ENCODE data around the gene SMARCAD1. TPM values are rescaled to one million over a fixed set of nuclear protein-coding genes. Genes with fewer than 3 reads are reported as not detected.

The SMARCAD1 gene
- total RNA-seq, 2 donors from 2014 or later = 16.2 to 16.7 TPM

- H3K9me3 ChIP-seq = no peaks in the 10 kb centered on the region
These were observed 63.6 kb downstream of the SMARCAD1 start for GRCh38 chr4:94271248-94271647.

GRCh38 chr4:94274912-94275311 is 67.2 kb downstream of the SMARCAD1 start:
- no peak overlapping the region for H3K4me3 ChIP-seq
- H3K27ac ChIP-seq = no peak overlapping the region
- H3K4me1 ChIP-seq (ENCODE audit: control insufficient read depth in 1 of 2, low read depth in 2 of 2) = peaks cover 0 to 4% of the 10 kb centered on the region in 2 donors
- DNase-seq (ENCODE audit: low spot score) (no peak), ATAC-seq (ENCODE audit: insufficient number of reproducible peaks, low FRiP score, low read depth) (no peak)
- H3K36me3 ChIP-seq = peaks cover 12% of the 10 kb centered on the region
- no peaks in the 10 kb centered on the region for H3K9me3 ChIP-seq
- no peaks in the 10 kb centered on the region for H3K27me3 ChIP-seq (replicated peaks; ENCODE audit: insufficient read depth)
- TF ChIP-seq, protein P1, sequence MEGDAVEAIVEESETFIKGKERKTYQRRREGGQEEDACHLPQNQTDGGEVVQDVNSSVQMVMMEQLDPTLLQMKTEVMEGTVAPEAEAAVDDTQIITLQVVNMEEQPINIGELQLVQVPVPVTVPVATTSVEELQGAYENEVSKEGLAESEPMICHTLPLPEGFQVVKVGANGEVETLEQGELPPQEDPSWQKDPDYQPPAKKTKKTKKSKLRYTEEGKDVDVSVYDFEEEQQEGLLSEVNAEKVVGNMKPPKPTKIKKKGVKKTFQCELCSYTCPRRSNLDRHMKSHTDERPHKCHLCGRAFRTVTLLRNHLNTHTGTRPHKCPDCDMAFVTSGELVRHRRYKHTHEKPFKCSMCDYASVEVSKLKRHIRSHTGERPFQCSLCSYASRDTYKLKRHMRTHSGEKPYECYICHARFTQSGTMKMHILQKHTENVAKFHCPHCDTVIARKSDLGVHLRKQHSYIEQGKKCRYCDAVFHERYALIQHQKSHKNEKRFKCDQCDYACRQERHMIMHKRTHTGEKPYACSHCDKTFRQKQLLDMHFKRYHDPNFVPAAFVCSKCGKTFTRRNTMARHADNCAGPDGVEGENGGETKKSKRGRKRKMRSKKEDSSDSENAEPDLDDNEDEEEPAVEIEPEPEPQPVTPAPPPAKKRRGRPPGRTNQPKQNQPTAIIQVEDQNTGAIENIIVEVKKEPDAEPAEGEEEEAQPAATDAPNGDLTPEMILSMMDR (IDR thresholded peaks at IDR 0.05) = no peak

More at GRCh38 chr4:94271248-94271647, 63.6 kb downstream of the SMARCAD1 start:
- Histone ChIP-seq H3K27me3 (replicated peaks; ENCODE audit: insufficient read depth) (no peaks in the 10 kb centered on the region), H3K27ac (no peak overlapping the region), H3K36me3 (no peaks in the 10 kb centered on the region), H3K4me1 (ENCODE audit: control insufficient read depth in 1 of 2, low read depth in 2 of 2) (peaks cover 0 to 4% of the 10 kb centered on the region in 2 donors), H3K4me3 (no peak overlapping the region)
- no peak for DNase-seq (ENCODE audit: low spot score)
- ATAC-seq (ENCODE audit: insufficient number of reproducible peaks, low FRiP score, low read depth) = no peak
- TF ChIP-seq, protein P1 (IDR thresholded peaks at IDR 0.05) = no peak

DNA sequence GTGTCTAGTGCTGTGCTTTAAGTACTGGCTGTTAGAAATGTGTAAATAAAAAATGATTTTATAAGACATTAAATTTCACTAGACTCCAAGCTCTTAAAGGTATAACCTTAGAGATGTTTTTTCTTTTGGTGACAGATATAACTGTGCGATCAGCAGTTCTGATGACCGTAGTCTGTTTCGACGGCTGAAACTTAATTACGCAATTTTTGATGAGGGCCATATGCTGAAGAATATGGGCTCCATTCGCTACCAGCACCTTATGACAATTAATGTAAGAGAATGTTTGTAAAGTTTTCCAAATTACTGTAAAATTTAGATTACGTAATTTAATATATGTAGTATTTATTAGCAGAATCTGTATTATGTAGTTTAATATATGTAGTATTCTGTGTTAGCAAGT is 68.5 kb downstream of the SMARCAD1 start:
- H3K27ac ChIP-seq = no peak overlapping the region
- H3K4me1 ChIP-seq (ENCODE audit: control insufficient read depth in 1 of 2, low read depth in 2 of 2) = peaks cover 0 to 4% of the 10 kb centered on the region in 2 donors
- ATAC-seq (ENCODE audit: insufficient number of reproducible peaks, low FRiP score, low read depth) = no peak
- H3K36me3 ChIP-seq = peaks cover 18% of the 10 kb centered on the region
- no peaks in the 10 kb centered on the region for H3K9me3 ChIP-seq
- no peaks in the 10 kb centered on the region for H3K27me3 ChIP-seq (replicated peaks; ENCODE audit: insufficient read depth)
- no peak for DNase-seq (ENCODE audit: low spot score)
- no peak overlapping the region for H3K4me3 ChIP-seq
- TF ChIP-seq, protein P1 (IDR thresholded peaks at IDR 0.05) = no peak

GRCh38 chr4:94277534-94277933 is 69.9 kb downstream of the SMARCAD1 start:
- Histone ChIP-seq H3K27me3 (replicated peaks; ENCODE audit: insufficient read depth) (no peaks in the 10 kb centered on the region), H3K4me1 (ENCODE audit: control insufficient read depth in 1 of 2, low read depth in 2 of 2) (peaks cover 0 to 4% of the 10 kb centered on the region in 2 donors), H3K36me3 (peaks cover 21% of the 10 kb centered on the region), H3K4me3 (no peak overlapping the region), H3K9me3 (no peaks in the 10 kb centered on the region), H3K27ac (no peak overlapping the region)
- TF ChIP-seq, protein P1 (IDR thresholded peaks at IDR 0.05) = no peak
- ATAC-seq (ENCODE audit: insufficient number of reproducible peaks, low FRiP score, low read depth) = no peak
- no peak for DNase-seq (ENCODE audit: low spot score)

DNA sequence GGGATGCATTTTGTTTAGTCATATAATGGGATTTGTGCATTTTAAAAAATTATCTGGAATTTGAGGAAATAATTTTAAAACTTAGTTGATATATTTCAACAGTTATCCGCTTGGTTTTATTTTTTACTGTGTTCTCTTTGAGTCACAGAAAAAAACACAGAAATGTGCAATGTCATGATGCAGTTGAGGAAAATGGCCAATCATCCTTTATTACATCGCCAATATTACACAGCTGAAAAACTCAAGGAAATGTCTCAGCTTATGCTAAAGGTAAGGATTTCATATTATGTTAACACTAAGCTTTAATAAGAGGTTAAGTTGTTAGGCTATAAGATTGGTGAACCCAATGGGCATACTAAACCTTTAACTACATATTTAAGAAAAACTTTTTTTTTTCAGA is 71.1 kb downstream of the SMARCAD1 start:
- ATAC-seq (ENCODE audit: insufficient number of reproducible peaks, low FRiP score, low read depth) (no peak), DNase-seq (ENCODE audit: low spot score) (no peak)
- H3K27ac ChIP-seq = no peak overlapping the region
- peaks cover 27% of the 10 kb centered on the region for H3K36me3 ChIP-seq
- TF ChIP-seq, protein P1 (IDR thresholded peaks at IDR 0.05) = no peak
- H3K9me3 ChIP-seq = no peaks in the 10 kb centered on the region
- no peak overlapping the region for H3K4me3 ChIP-seq
- no peaks in the 10 kb centered on the region for H3K27me3 ChIP-seq (replicated peaks; ENCODE audit: insufficient read depth)
- no peaks in the 10 kb centered on the region for H3K4me1 ChIP-seq (ENCODE audit: control insufficient read depth in 1 of 2, low read depth in 2 of 2)
